Upper lobe of right lung (tissue), 1 donor: ENCODE results near the gene SWAP70. TPM values are rescaled to one million over a fixed set of nuclear protein-coding genes. Genes with fewer than 3 reads are reported as not detected.

Experiments
- ATAC-seq: fragments of 200-7000 bp; cut with Tn5 transposase; one replicate; pipeline ENCODE4 v1.9.1; 2020; ENCODE audit warnings: mild to moderate bottlenecking, moderate library complexity
- DNase-seq: peaks from one replicate; pipeline ENCODE4 v3.0.0-alpha.2; 2020
- H3K27ac ChIP-seq: fragments of 200-600 bp; one replicate; pipeline ENCODE4 v1.8.0; 2022
- H3K27me3 ChIP-seq: fragments of 200-600 bp; one replicate; pipeline ENCODE4 v1.8.0; 2022; ENCODE audit warnings: mild to moderate bottlenecking
- H3K36me3 ChIP-seq: fragments of 200-600 bp; one replicate; pipeline ENCODE4 v1.8.0; 2022
- H3K4me1 ChIP-seq: fragments of 200-600 bp; one replicate; pipeline ENCODE4 v1.8.0; 2022
- H3K4me3 ChIP-seq: fragments of 200-600 bp; one replicate; pipeline ENCODE4 v1.8.0; 2022; ENCODE audit warnings: mild to moderate bottlenecking
- H3K9me3 ChIP-seq: fragments of 200-600 bp; one replicate; pipeline ENCODE4 v1.8.0; 2022
- CTCF ChIP-seq: fragments of 200-600 bp; IDR thresholded peaks from one replicate; pipeline ENCODE4 v1.8.0; 2022; ENCODE audit warnings: antibody characterized with exemption
- intact Hi-C: fragments of 100-400 bp; cut with DNase I; formaldehyde crosslinking; loops from one replicate; pipeline ENCODE4 v1.11.0; 2022
- total RNA-seq: library from RNA; stranded (reverse); fragmentation: NEBNext Ultra II Directional; extraction: Animal tissue kit (Norgen Biotek cat#: 25700); gene quantifications from one replicate; pipeline ENCODE4 v1.2.1, GENCODE V29; 2021
- donor health status: DM: no; HTN: yes; CAD: no; lungs with severe emphysema.

Gene SWAP70
- total RNA-seq, 1 donor from 2014 or later: 61.5 TPM

- no peak overlapping the region for H3K4me3 ChIP-seq
- H3K36me3 ChIP-seq: no peaks in the 10 kb centered on the region
- H3K4me1 ChIP-seq: no peaks in the 10 kb centered on the region
- H3K9me3 ChIP-seq: no peaks in the 10 kb centered on the region
- intact Hi-C loops: no loop called here
- ATAC-seq: no peak
- DNase-seq: no peak
- no peak for TF ChIP-seq CTCF
- H3K27me3 ChIP-seq: no peaks in the 10 kb centered on the region
- no peak overlapping the region for H3K27ac ChIP-seq
Measured at GRCh38 chr11:9799886-9800285, 136.0 kb downstream of the SWAP70 start.

DNA sequence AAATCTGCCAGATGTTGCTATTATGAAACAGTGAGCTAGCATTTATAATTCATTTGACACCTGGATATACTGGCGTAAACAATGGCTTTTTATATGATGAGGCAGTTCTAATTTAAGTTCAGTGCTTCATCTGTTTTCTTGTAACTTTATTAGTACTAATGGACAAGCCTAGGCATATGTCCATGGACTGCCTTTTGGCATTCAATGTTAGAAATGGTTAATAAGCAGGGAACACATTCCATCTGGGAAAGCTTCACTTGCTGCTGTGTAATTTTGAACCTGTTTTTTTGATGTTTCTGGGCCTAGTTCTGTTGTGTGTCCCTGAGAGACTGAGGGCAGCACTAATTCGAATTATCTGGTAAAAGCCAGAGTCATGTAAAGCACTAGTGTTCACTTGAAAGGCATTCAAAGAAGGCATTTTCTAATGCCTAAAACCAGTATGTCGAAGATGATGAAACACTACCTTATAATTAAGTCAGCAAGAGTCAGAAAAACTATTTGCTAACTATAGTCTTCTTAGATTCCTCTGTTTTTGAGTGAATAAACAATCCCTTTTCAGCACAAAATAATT lies 138.5 kb downstream of the SWAP70 start:
- H3K27ac ChIP-seq: peak overlapping the region; percentile 8
- intact Hi-C loops: no loop called here
- H3K4me3 ChIP-seq: no peak overlapping the region
- H3K4me1 ChIP-seq: no peaks in the 10 kb centered on the region
- ATAC-seq (no peak), DNase-seq (no peak)
- no peaks in the 10 kb centered on the region for H3K27me3 ChIP-seq
- no peak for TF ChIP-seq CTCF
- peaks cover 4% of the 10 kb centered on the region for H3K36me3 ChIP-seq
- no peaks in the 10 kb centered on the region for H3K9me3 ChIP-seq

Other genes with a start within 250 kb of the SWAP70 start
- 29.6 TPM for gene ZNF143, start 203.1 kb upstream of the SWAP70 start, total RNA-seq
- gene WEE1, start 90.4 kb upstream of the SWAP70 start, total RNA-seq: 10.9 TPM